ENCODE results near the gene SLC33A1. TPM values are rescaled to one million over a fixed set of nuclear protein-coding genes. Genes with fewer than 3 reads are reported as not detected.
A peak's percentile ranks its signal among the peaks of the same experiment; 100 is the strongest.
"Not testable (repeated sequence)": the region's sequence is repeated elsewhere in the genome, so short reads cannot be mapped to it uniquely, and the experiment has no call there.

Gene SLC33A1
- total RNA-seq, 1 donor from 2014 or later, result 53.8 TPM

GRCh38 chr3:155862290-155862982 lies 8.2 kb upstream of the SLC33A1 start:
- not testable (repeated sequence) for DNase-seq (ENCODE audit: low spot score in 2 of 2); FAIRE-seq

- FAIRE-seq (no peak), DNase-seq (ENCODE audit: low spot score in 2 of 2) (no peak)
These were observed 7.4 kb upstream of the SLC33A1 start for GRCh38 chr3:155861476-155862183.

- DNase-seq (ENCODE audit: low spot score in 2 of 2); FAIRE-seq: not testable (repeated sequence)
These were observed 6.2 kb upstream of the SLC33A1 start for GRCh38 chr3:155860424-155860823.

- no peak for FAIRE-seq
- DNase-seq (ENCODE audit: low spot score in 2 of 2), result no peak
These were observed 5.6 kb upstream of the SLC33A1 start for GRCh38 chr3:155859859-155860258.

- FAIRE-seq, result no peak
- no peak for DNase-seq (ENCODE audit: low spot score in 2 of 2)
These were observed 750 bp downstream of the SLC33A1 start for GRCh38 chr3:155853214-155854140.

- no peak for DNase-seq (ENCODE audit: low spot score in 2 of 2)
- no peak for FAIRE-seq
These were observed 1.9 kb downstream of the SLC33A1 start for GRCh38 chr3:155852341-155852740.

- DNase-seq (ENCODE audit: low spot score in 2 of 2); FAIRE-seq: not testable (repeated sequence)
These were observed 4.8 kb downstream of the SLC33A1 start for GRCh38 chr3:155849404-155849803.

- FAIRE-seq (no peak), DNase-seq (ENCODE audit: low spot score in 2 of 2) (no peak)
These were observed 6.2 kb downstream of the SLC33A1 start for GRCh38 chr3:155847993-155848392.

GRCh38 chr3:155846119-155846518 lies 8.1 kb downstream of the SLC33A1 start:
- no peak for FAIRE-seq
- no peak for DNase-seq (ENCODE audit: low spot score in 2 of 2)

GRCh38 chr3:155843569-155843968 lies 10.7 kb downstream of the SLC33A1 start:
- DNase-seq (ENCODE audit: low spot score in 2 of 2) (no peak), FAIRE-seq (no peak)

GRCh38 chr3:155835341-155836071 lies 18.7 kb downstream of the SLC33A1 start:
- FAIRE-seq, result no peak
- no peak for DNase-seq (ENCODE audit: low spot score in 2 of 2)

GRCh38 chr3:155828490-155829098 lies 25.6 kb downstream of the SLC33A1 start:
- DNase-seq (ENCODE audit: low spot score in 2 of 2); FAIRE-seq: not testable (repeated sequence)

GRCh38 chr3:155815030-155815545 lies 39.1 kb downstream of the SLC33A1 start:
- no peak for DNase-seq (ENCODE audit: low spot score in 2 of 2)
- no peak for FAIRE-seq

GRCh38 chr3:155813224-155813623 lies 41.0 kb downstream of the SLC33A1 start:
- FAIRE-seq, result peak; percentile 52

GRCh38 chr3:155809181-155809580 lies 45.0 kb downstream of the SLC33A1 start:
- FAIRE-seq (no peak), DNase-seq (ENCODE audit: low spot score in 2 of 2) (no peak)

More at GRCh38 chr3:155813224-155813623, 41.0 kb downstream of the SLC33A1 start:
- DNase-seq (ENCODE audit: low spot score in 2 of 2), result not testable (repeated sequence)

GRCh38 chr3:155807823-155808222 lies 46.4 kb downstream of the SLC33A1 start:
- FAIRE-seq (no peak), DNase-seq (ENCODE audit: low spot score in 2 of 2) (no peak)

- peak; percentile 78 to 83 for DNase-seq (ENCODE audit: low spot score in 2 of 2)
- no peak for FAIRE-seq
These were observed 48.2 kb downstream of the SLC33A1 start, which contains the start of gene C3orf33 for GRCh38 chr3:155805802-155806618. TSS of gene C3orf33 (minus strand) at chr3:155806278. CDS start at chr3:155806252, 26 bp downstream.

GRCh38 chr3:155805204-155805801 lies 48.9 kb downstream of the SLC33A1 start:
- DNase-seq (ENCODE audit: low spot score in 2 of 2) (no peak), FAIRE-seq (no peak)

Measured in frontal cortex (tissue), 4 donors.